Peyer's patch (tissue), 4 donors: ENCODE measurements around the gene IGFN1. TPM values are rescaled to one million over a fixed set of nuclear protein-coding genes. Genes with fewer than 3 reads are reported as not detected.

Experiments
- DNase-seq, 3 donors: peaks; one replicate each; pipeline ENCODE4 v3.0.0-alpha.2; 2017 to 2019
- H3K27ac ChIP-seq, 4 donors: fragments of 200-600 bp; sonication (generic); one replicate each; pipeline ENCODE4 v1.5.1; 2016 to 2019
- H3K27me3 ChIP-seq, 2 donors: fragments of 200-600 bp; sonication (generic); one replicate each; pipeline ENCODE4 v1.5.1; 2019
- H3K36me3 ChIP-seq, 3 donors: fragments of 200-600 bp; sonication (generic); one replicate each; pipeline ENCODE4 v1.5.1; 2016 to 2019
- H3K4me1 ChIP-seq, 4 donors: fragments of 200-600 bp; sonication (generic); one replicate each; pipeline ENCODE4 v1.5.1; 2016 to 2019
- H3K4me3 ChIP-seq, 4 donors: fragments of 200-600 bp; sonication (generic); 1 replicate in 3 of 4; 2 replicates in 1 of 4; pipeline ENCODE4 v1.5.1; 2016 to 2019; ENCODE audit warnings: mild to moderate bottlenecking in 1 of 4
- H3K9me3 ChIP-seq, 4 donors: fragments of 200-600 bp; sonication (generic); one replicate each; pipeline ENCODE4 v1.5.1; 2016 to 2019; ENCODE audit warnings: mild to moderate bottlenecking in 1 of 4
- CTCF ChIP-seq, 6 experiments: fragments of 450-650 bp in 4 of 6; fragments of 200-600 bp in 2 of 6; sonication (generic) in 1 of 6; IDR thresholded peaks; one replicate each; pipeline ENCODE4 v1.5.1; 2017 to 2019; ENCODE audit warnings: antibody characterized with exemption in 6 of 6, mild to moderate bottlenecking in 3 of 6, moderate library complexity in 1 of 6
- POLR2A ChIP-seq, 2 donors: fragments of 450-650 bp; IDR thresholded peaks; one replicate each; pipeline ENCODE4 v1.5.1; 2017; ENCODE audit warnings: antibody characterized with exemption in 2 of 2, mild to moderate bottlenecking in 2 of 2, moderate library complexity in 2 of 2
- total RNA-seq, 4 donors: library from RNA; depleted of rRNA; stranded (reverse); fragments of >200 nt; gene quantifications; one replicate each; pipeline ENCODE4 v1.1.0, GENCODE V29; 2016

IGFN1 gene
- total RNA-seq, 4 donors from 2014 or later, result not detected

GRCh38 chr1:201224666-201225370, 34.2 kb downstream of the IGFN1 start:
- no peak for TF ChIP-seq POLR2A (IDR thresholded peaks at IDR 0.05)
- no peak for TF ChIP-seq CTCF (IDR thresholded peaks at IDR 0.05)
- Histone ChIP-seq H3K27ac (no peak overlapping the region), H3K9me3 (no peaks in the 10 kb centered on the region), H3K4me3 (no peak overlapping the region), H3K4me1 (peaks cover 0 to 8% (median 0%) of the 10 kb centered on the region in 4 donors), H3K36me3 (no peaks in the 10 kb centered on the region), H3K27me3 (no peaks in the 10 kb centered on the region)
- DNase-seq, result peak in 2 of 3 donors; percentile 23 to 28

GRCh38 chr1:201226178-201226514, 35.5 kb downstream of the IGFN1 start:
- peaks cover 0 to 8% (median 0%) of the 10 kb centered on the region in 4 donors for H3K4me1 ChIP-seq
- H3K36me3 ChIP-seq, result no peaks in the 10 kb centered on the region
- H3K27me3 ChIP-seq, result no peaks in the 10 kb centered on the region
- no peak overlapping the region for H3K4me3 ChIP-seq
- H3K27ac ChIP-seq, result no peak overlapping the region
- TF ChIP-seq POLR2A (IDR thresholded peaks at IDR 0.05) (no peak), CTCF (IDR thresholded peaks at IDR 0.05) (no peak)
- DNase-seq, result peak in 1 of 3 donors; percentile 24
- no peaks in the 10 kb centered on the region for H3K9me3 ChIP-seq

- Histone ChIP-seq H3K27ac (no peak overlapping the region), H3K4me1 (peaks cover 0 to 8% (median 0%) of the 10 kb centered on the region in 4 donors), H3K27me3 (no peaks in the 10 kb centered on the region), H3K9me3 (no peaks in the 10 kb centered on the region), H3K36me3 (no peaks in the 10 kb centered on the region), H3K4me3 (no peak overlapping the region)
- peak in 2 of 3 donors; percentile 25 to 28 for DNase-seq
- TF ChIP-seq CTCF (IDR thresholded peaks at IDR 0.05), result no peak
These were observed 36.4 kb downstream of the IGFN1 start for GRCh38 chr1:201226859-201227488.

GRCh38 chr1:201228011-201228983, 37.7 kb downstream of the IGFN1 start:
- H3K4me1 ChIP-seq, result no peaks in the 10 kb centered on the region
- H3K36me3 ChIP-seq, result no peaks in the 10 kb centered on the region
- peak in 1 of 3 donors; percentile 36 for DNase-seq
- TF ChIP-seq CTCF (IDR thresholded peaks at IDR 0.05) (no peak), POLR2A (IDR thresholded peaks at IDR 0.05) (no peak)
- no peak overlapping the region for H3K4me3 ChIP-seq
- H3K27me3 ChIP-seq, result no peaks in the 10 kb centered on the region
- no peak overlapping the region for H3K27ac ChIP-seq
- H3K9me3 ChIP-seq, result no peaks in the 10 kb centered on the region

GRCh38 chr1:201229095-201229494, 38.5 kb downstream of the IGFN1 start:
- no peak overlapping the region for H3K4me3 ChIP-seq
- no peaks in the 10 kb centered on the region for H3K9me3 ChIP-seq
- H3K4me1 ChIP-seq, result no peaks in the 10 kb centered on the region
- no peaks in the 10 kb centered on the region for H3K36me3 ChIP-seq
- H3K27me3 ChIP-seq, result no peaks in the 10 kb centered on the region
- DNase-seq, result peak in 1 of 3 donors; percentile 19
- no peak overlapping the region for H3K27ac ChIP-seq
- no peak for TF ChIP-seq POLR2A (IDR thresholded peaks at IDR 0.05)
- TF ChIP-seq CTCF (IDR thresholded peaks at IDR 0.05), result no peak
